Body of pancreas (tissue), 4 donors: Measurements from ENCODE around the gene PAWR. TPM values are rescaled to one million over a fixed set of nuclear protein-coding genes. Genes with fewer than 3 reads are reported as not detected.

Experiments used
- ATAC-seq: fragments of 150-250 bp; one replicate; pipeline ENCODE4 v1.9.1; 2016
- DNase-seq, 4 donors: peaks; one replicate each; pipeline ENCODE4 v3.0.0-alpha.2; 2019
- H3K27ac ChIP-seq, 4 donors: fragments of 200-600 bp; sonication (generic); 1 replicate in 3 of 4; 2 replicates in 1 of 4; pipeline versions ENCODE4 v1.5.1 to v1.6.1; 2016 to 2019; ENCODE audit warnings: mild to moderate bottlenecking in 1 of 4, mixed read lengths in 1 of 4, moderate library complexity in 1 of 4
- H3K27me3 ChIP-seq, 2 donors: fragments of 200-600 bp; sonication (generic); one replicate each; pipeline ENCODE4 v1.6.0; 2016; ENCODE audit warnings: mild to moderate bottlenecking in 1 of 2
- H3K36me3 ChIP-seq, 2 donors: fragments of 200-600 bp; sonication (generic); replicated peaks in 1 of 2; 2 replicates each; pipeline ENCODE4 v1.5.1; 2016; ENCODE audit warnings: low read depth in 2 of 2; ENCODE audit not compliant: insufficient read depth in 1 of 2
- H3K4me1 ChIP-seq: fragments of 200-600 bp; sonication (generic); one replicate; pipeline ENCODE4 v1.6.0; 2016
- H3K4me3 ChIP-seq, 2 donors: fragments of 200-600 bp; sonication (generic); 1 replicate in 1 of 2; 2 replicates in 1 of 2; pipeline ENCODE4 v1.5.1; 2016 to 2019
- H3K9me3 ChIP-seq, 3 donors: fragments of 200-600 bp; sonication (generic); 1 replicate in 2 of 3; 2 replicates in 1 of 3; pipeline ENCODE4 v1.5.1; 2016
- CTCF ChIP-seq, 7 experiments: fragments of 450-650 bp in 4 of 7; fragments of 200-600 bp in 3 of 7; sonication (generic) in 3 of 7; IDR thresholded peaks; one replicate each; pipeline ENCODE4 v1.5.1; 2016 to 2019; ENCODE audit warnings: antibody characterized with exemption in 7 of 7
- POLR2A ChIP-seq, 3 donors: fragments of 450-650 bp; IDR thresholded peaks; one replicate each; pipeline ENCODE4 v1.6.1; 2016; ENCODE audit warnings: antibody characterized with exemption in 3 of 3, mild to moderate bottlenecking in 2 of 3
- WGBS, 2 donors: methylation state at CpG; one replicate each; pipeline ENCODE4 v1.1.5; 2017; 5-methylcytosine and 5-hydroxymethylcytosine counted together
- intact Hi-C: fragments of 100-400 bp; cut with DNase I; formaldehyde crosslinking; loops from one replicate; pipeline ENCODE4 v1.15.1; 2023
- total RNA-seq, 2 donors: library from RNA; depleted of rRNA; stranded (reverse); fragments of >200 nt; gene quantifications; one replicate each; pipeline ENCODE4 v1.1.0, GENCODE V29; 2016

The PAWR gene
- total RNA-seq, 2 donors from 2014 or later: 19.8 to 49.0 TPM

GRCh38 chr12:79592865-79593264, 97.9 kb downstream of the PAWR start:
- Histone ChIP-seq H3K4me1 (no peaks in the 10 kb centered on the region), H3K27ac (no peak overlapping the region), H3K9me3 (no peaks in the 10 kb centered on the region), H3K36me3 (no peaks in the 10 kb centered on the region), H3K27me3 (no peaks in the 10 kb centered on the region), H3K4me3 (no peak overlapping the region)
- DNase-seq (no peak), ATAC-seq (no peak)
- intact Hi-C loops: no loop called here
- TF ChIP-seq CTCF (IDR thresholded peaks at IDR 0.05): no peak
- TF ChIP-seq POLR2A (IDR thresholded peaks at IDR 0.05): no peak
- 67 to 97% methylated on average over 3 of the region's 3 CpGs for WGBS, 2 donors

- Histone ChIP-seq H3K27ac (no peak overlapping the region), H3K36me3 (no peaks in the 10 kb centered on the region), H3K4me1 (no peaks in the 10 kb centered on the region), H3K4me3 (no peak overlapping the region), H3K9me3 (no peaks in the 10 kb centered on the region), H3K27me3 (no peaks in the 10 kb centered on the region)
- 76 to 79% methylated on average over 1 of the region's 1 CpG for WGBS, 2 donors
- DNase-seq (no peak), ATAC-seq (no peak)
- no peak for TF ChIP-seq CTCF (IDR thresholded peaks at IDR 0.05)
- TF ChIP-seq POLR2A (IDR thresholded peaks at IDR 0.05): no peak
- intact Hi-C loops: no loop called here
Observed at GRCh38 chr12:79591988-79592387, 98.8 kb downstream of the PAWR start.

GRCh38 chr12:79590751-79591150, 100.0 kb downstream of the PAWR start:
- no peak for TF ChIP-seq POLR2A (IDR thresholded peaks at IDR 0.05)
- no peak for TF ChIP-seq CTCF (IDR thresholded peaks at IDR 0.05)

GRCh38 chr12:79587368-79587767, 103.4 kb downstream of the PAWR start:
- no peak for TF ChIP-seq CTCF (IDR thresholded peaks at IDR 0.05)
- no peak for TF ChIP-seq POLR2A (IDR thresholded peaks at IDR 0.05)
- Histone ChIP-seq H3K4me3 (no peak overlapping the region), H3K9me3 (no peaks in the 10 kb centered on the region), H3K36me3 (no peaks in the 10 kb centered on the region), H3K27ac (no peak overlapping the region), H3K4me1 (no peaks in the 10 kb centered on the region), H3K27me3 (no peaks in the 10 kb centered on the region)
- 71 to 86% methylated on average over 1 of the region's 1 CpG for WGBS, 2 donors
- no peak for DNase-seq
- intact Hi-C loops: no loop called here
- no peak for ATAC-seq

More at GRCh38 chr12:79590751-79591150, 100.0 kb downstream of the PAWR start:
- H3K27ac ChIP-seq: no peak overlapping the region
- WGBS, 2 donors: 37 to 55% methylated on average over 2 of the region's 2 CpGs
- H3K27me3 ChIP-seq: no peaks in the 10 kb centered on the region
- H3K4me1 ChIP-seq: no peaks in the 10 kb centered on the region
- no peaks in the 10 kb centered on the region for H3K9me3 ChIP-seq
- DNase-seq: no peak
- intact Hi-C loops: no loop called here
- no peak overlapping the region for H3K4me3 ChIP-seq
- ATAC-seq: no peak
- H3K36me3 ChIP-seq: no peaks in the 10 kb centered on the region

GRCh38 chr12:79585147-79585546, 105.6 kb downstream of the PAWR start:
- no peak for ATAC-seq
- DNase-seq: no peak
- Histone ChIP-seq H3K9me3 (no peaks in the 10 kb centered on the region), H3K4me1 (no peaks in the 10 kb centered on the region), H3K4me3 (no peak overlapping the region), H3K36me3 (no peaks in the 10 kb centered on the region), H3K27me3 (no peaks in the 10 kb centered on the region), H3K27ac (no peak overlapping the region)
- 96 to 100% methylated on average over 1 of the region's 1 CpG for WGBS, 2 donors
- TF ChIP-seq POLR2A (IDR thresholded peaks at IDR 0.05) (no peak), CTCF (IDR thresholded peaks at IDR 0.05) (no peak)
- intact Hi-C loops: no loop called here
